Endodermal cell (in vitro differentiated cells): ENCODE results near the gene NFATC1. TPM values are rescaled to one million over a fixed set of nuclear protein-coding genes. Genes with fewer than 3 reads are reported as not detected.
"Not testable (repeated sequence)": the region's sequence is repeated elsewhere in the genome, so short reads cannot be mapped to it uniquely, and the experiment has no call there.

Experiments
- DNase-seq: peaks from one replicate; pipeline ENCODE4 v3.0.0-alpha.2; 2017
- H3K27ac ChIP-seq: 2 replicates; pipeline ENCODE4 v1.5.1; 2013; ENCODE audit warnings: mild to moderate bottlenecking, low read depth, low read length, moderate library complexity
- H3K27me3 ChIP-seq: 2 replicates; pipeline ENCODE4 v1.6.1; 2013; ENCODE audit warnings: mild to moderate bottlenecking, low read length, moderate library complexity; ENCODE audit not compliant: insufficient read depth, control insufficient read depth, poor library complexity, severe bottlenecking
- H3K36me3 ChIP-seq: 2 replicates; pipeline ENCODE4 v1.7.0; 2013; ENCODE audit warnings: mild to moderate bottlenecking, low read length, moderate library complexity; ENCODE audit not compliant: control insufficient read depth, insufficient read depth
- H3K4me1 ChIP-seq: one replicate; pipeline ENCODE4 v1.7.0; 2013; ENCODE audit warnings: low read length; ENCODE audit not compliant: control insufficient read depth, insufficient read depth
- H3K4me3 ChIP-seq: 2 replicates; pipeline ENCODE4 v1.5.1; 2013; ENCODE audit warnings: mild to moderate bottlenecking, low read length, moderate library complexity
- H3K9ac ChIP-seq: 2 replicates; pipeline ENCODE4 v1.6.1; 2013; ENCODE audit warnings: mild to moderate bottlenecking, low read length, moderate library complexity; ENCODE audit not compliant: poor library complexity, severe bottlenecking; ENCODE audit errors: extremely low read depth
- H3K9me3 ChIP-seq: 2 replicates; pipeline ENCODE4 v1.6.1; 2013; ENCODE audit warnings: mild to moderate bottlenecking, low read length, moderate library complexity; ENCODE audit not compliant: control insufficient read depth
- H3K27ac Mint-ChIP-seq: 2 replicates; pipeline ENCODE4 v1.8.0; 2020; ENCODE audit warnings: mixed read lengths
- H3K27me3 Mint-ChIP-seq: 2 replicates; pipeline ENCODE4 v1.8.0; 2021; ENCODE audit warnings: mild to moderate bottlenecking, mixed read lengths; ENCODE audit not compliant: insufficient read depth
- H3K36me3 Mint-ChIP-seq: 2 replicates; pipeline ENCODE4 v1.8.0; 2020; ENCODE audit warnings: low read depth, mixed read lengths
- H3K4me1 Mint-ChIP-seq: 2 replicates; pipeline ENCODE4 v1.8.0; 2020; ENCODE audit warnings: mixed read lengths
- H3K4me3 Mint-ChIP-seq: 2 replicates; pipeline ENCODE4 v1.8.0; 2020; ENCODE audit warnings: mild to moderate bottlenecking, moderate library complexity, mixed read lengths
- H3K9me3 Mint-ChIP-seq: 2 replicates; pipeline ENCODE4 v1.8.0; 2020; ENCODE audit warnings: mild to moderate bottlenecking, mixed read lengths
- WGBS, 2 experiments: methylation state at CpG; one replicate each; pipeline versions ENCODE4 v1.1.5 to v1.1.7; 2013; ENCODE audit warnings: missing lambda C conversion rate in 2 of 2, mixed read lengths in 1 of 2; ENCODE audit not compliant: insufficient coverage in 1 of 2, insufficient read length in 1 of 2; 5-methylcytosine and 5-hydroxymethylcytosine counted together
- total RNA-seq, 2 donors: library from RNA; stranded (reverse); fragmentation: NEBNext Ultra II Directional in 1 of 2; extraction: Animal tissue kit (Norgen Biotek cat#: 25700) in 1 of 2; gene quantifications; 2 replicates in 1 of 2; 3 replicates in 1 of 2; pipeline ENCODE4 v1.2.1, GENCODE V29; 2021
- TF ChIP-seq, protein P1 (sequence below): fragments of 200-600 bp; sonication (generic); conservative IDR thresholded peaks from 2 replicates; pipeline ENCODE4 v1.5.0; 2021; ENCODE audit warnings: antibody characterized with exemption, mild to moderate bottlenecking

Gene NFATC1
- total RNA-seq, 2 donors from 2014 or later = 23.4 to 32.5 TPM

DNA sequence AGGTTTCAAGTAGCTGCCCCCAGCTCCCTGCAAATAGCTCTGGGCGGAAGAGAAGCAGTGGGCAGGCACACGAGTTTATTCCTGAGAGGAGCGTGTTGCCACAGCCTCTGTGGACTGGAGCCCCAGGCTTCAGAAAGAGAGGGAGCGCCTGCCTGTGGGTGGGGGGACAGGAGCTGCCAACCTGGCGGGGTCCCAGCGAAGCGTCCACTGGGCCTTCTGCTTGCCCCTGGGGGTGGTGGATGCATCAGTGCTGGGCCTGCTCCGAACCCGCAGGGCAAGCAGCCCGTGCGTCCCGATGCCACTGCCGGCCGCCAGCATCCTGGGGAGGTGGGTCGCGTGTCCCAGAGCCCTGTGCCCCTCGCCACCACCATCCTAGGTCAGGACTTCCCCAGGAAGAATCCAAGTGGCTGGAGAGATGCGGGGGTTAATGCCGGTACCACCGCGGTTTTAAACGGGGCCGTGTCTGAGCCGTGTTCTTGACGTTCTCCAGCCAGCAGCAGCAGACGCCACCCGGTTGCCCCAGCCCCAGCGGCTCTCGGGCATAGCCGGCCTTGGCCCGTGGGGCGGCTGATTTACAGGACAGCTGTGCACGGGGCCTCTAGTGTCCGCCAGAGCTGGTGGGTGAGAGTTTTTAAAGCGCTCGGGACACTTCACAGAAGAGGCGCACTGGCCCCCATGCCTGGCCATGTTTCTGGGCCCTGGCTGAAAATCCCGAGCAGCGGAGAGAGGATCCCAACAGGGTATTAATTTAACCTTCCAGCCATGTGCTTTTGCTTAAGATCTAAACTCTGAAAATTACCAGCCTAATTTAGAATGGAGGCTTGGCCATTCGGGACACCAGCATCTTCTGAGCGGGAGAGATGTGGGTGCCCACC is 84.7 kb downstream of the NFATC1 start:
- Mint-ChIP-seq H3K36me3 (peaks cover 10% of the 10 kb centered on the region), H3K27ac (no peak overlapping the region), H3K4me1 (no peaks in the 10 kb centered on the region), H3K9me3 (no peaks in the 10 kb centered on the region), H3K4me3 (no peak overlapping the region), H3K27me3 (no peaks in the 10 kb centered on the region)
- Histone ChIP-seq H3K9me3 (no peaks in the 10 kb centered on the region), H3K9ac (no peak overlapping the region), H3K27me3 (no peaks in the 10 kb centered on the region), H3K36me3 (no peaks in the 10 kb centered on the region), H3K27ac (no peak overlapping the region), H3K4me1 (no peaks in the 10 kb centered on the region), H3K4me3 (no peak overlapping the region)
- TF ChIP-seq, protein P1, sequence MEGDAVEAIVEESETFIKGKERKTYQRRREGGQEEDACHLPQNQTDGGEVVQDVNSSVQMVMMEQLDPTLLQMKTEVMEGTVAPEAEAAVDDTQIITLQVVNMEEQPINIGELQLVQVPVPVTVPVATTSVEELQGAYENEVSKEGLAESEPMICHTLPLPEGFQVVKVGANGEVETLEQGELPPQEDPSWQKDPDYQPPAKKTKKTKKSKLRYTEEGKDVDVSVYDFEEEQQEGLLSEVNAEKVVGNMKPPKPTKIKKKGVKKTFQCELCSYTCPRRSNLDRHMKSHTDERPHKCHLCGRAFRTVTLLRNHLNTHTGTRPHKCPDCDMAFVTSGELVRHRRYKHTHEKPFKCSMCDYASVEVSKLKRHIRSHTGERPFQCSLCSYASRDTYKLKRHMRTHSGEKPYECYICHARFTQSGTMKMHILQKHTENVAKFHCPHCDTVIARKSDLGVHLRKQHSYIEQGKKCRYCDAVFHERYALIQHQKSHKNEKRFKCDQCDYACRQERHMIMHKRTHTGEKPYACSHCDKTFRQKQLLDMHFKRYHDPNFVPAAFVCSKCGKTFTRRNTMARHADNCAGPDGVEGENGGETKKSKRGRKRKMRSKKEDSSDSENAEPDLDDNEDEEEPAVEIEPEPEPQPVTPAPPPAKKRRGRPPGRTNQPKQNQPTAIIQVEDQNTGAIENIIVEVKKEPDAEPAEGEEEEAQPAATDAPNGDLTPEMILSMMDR = no peak
- DNase-seq = no peak
- 93 to 94% methylated on average over 34 to 41 of the region's 41 CpGs for WGBS, 2 experiments

DNA sequence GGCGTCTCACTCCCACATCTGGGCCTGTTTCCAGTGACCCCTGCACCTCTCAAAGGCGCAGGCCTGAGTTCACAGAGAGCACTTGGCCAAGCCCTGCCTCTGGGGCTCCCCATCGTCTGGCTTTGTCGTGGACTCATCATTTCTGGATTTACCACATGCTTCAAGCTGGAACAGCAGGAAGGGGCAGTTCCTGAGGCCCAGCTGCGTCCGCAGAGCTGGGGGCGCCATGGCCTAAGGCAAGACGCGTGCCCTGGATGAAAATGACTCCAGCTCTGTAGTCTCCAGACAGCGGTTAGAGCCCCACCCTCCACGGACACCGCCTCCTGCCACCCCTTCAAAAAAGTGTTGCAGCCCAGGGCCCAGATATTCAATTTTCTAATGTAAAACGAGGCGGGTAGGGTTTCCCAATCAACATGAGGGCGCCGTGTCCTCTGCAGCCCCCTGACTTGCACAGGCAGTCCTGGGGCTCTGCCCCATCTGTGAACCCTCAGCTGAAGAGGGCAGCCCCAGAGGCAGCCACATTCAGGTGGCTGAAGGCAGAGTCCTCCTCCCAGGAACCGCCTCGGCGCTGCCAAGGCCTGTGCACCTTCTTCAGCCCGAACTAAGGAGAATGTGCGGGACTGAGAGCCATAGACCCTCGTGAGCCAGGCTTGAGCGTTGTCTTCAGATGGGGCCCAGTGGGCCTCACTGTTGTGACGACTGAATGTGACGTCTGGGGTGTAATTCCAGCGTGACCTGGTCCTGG is 85.5 kb downstream of the NFATC1 start:
- H3K4me3 ChIP-seq = no peak overlapping the region
- H3K9me3 Mint-ChIP-seq = no peaks in the 10 kb centered on the region
- no peaks in the 10 kb centered on the region for H3K27me3 Mint-ChIP-seq
- no peaks in the 10 kb centered on the region for H3K27me3 ChIP-seq
- no peak overlapping the region for H3K27ac ChIP-seq
- H3K4me3 Mint-ChIP-seq = no peak overlapping the region
- H3K4me1 Mint-ChIP-seq = no peaks in the 10 kb centered on the region
- peaks cover 10% of the 10 kb centered on the region for H3K36me3 Mint-ChIP-seq
- no peak overlapping the region for H3K9ac ChIP-seq
- H3K36me3 ChIP-seq = no peaks in the 10 kb centered on the region
- peak overlapping the region; percentile 52 for H3K27ac Mint-ChIP-seq
- H3K9me3 ChIP-seq = no peaks in the 10 kb centered on the region
- TF ChIP-seq, protein P1 = no peak
- H3K4me1 ChIP-seq = no peaks in the 10 kb centered on the region
- DNase-seq = no peak
- WGBS, 2 experiments = 95 to 97% methylated on average over 26 of the region's 26 CpGs

DNA sequence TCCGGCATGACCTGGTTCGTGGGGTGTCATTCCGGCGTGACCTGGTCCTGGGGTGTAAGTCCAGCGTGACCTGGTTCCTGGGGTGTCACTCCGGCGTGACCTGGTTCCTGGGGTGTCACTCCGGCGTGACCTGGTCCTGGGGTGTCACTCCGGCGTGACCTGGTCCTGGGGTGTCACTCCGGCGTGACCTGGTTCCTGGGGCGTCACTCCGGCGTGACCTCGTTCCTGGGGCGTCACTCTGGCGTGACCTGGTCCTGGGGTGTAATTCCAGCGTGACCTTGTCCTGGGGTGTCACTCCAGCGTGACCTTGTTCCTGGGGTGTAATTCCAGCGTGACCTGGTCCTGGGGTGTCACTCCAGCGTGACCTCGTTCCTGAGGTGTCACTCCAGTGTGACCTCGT is 87.7 kb downstream of the NFATC1 start:
- H3K9ac ChIP-seq, DNase-seq, H3K4me3 ChIP-seq, H3K9me3 Mint-ChIP-seq, H3K27ac Mint-ChIP-seq, H3K4me1 ChIP-seq, H3K27ac ChIP-seq, H3K4me3 Mint-ChIP-seq, H3K27me3 Mint-ChIP-seq, H3K4me1 Mint-ChIP-seq, H3K36me3 Mint-ChIP-seq, H3K36me3 ChIP-seq, H3K27me3 ChIP-seq, H3K9me3 ChIP-seq: not testable (repeated sequence)
- WGBS, 2 experiments = 96 to 99% methylated on average over 24 to 25 of the region's 25 CpGs
